ENCODE results near the gene TAGLN3.
A peak's percentile ranks its signal among the peaks of the same experiment; 100 is the strongest.

TAGLN3 gene

GRCh38 chr3:111978583-111979433 lies 19.9 kb upstream of the TAGLN3 start, which contains the start of gene ABHD10:
TSS of gene ABHD10 (plus strand) at chr3:111979026. CDS start at chr3:111979062, 36 bp downstream.
- DNase-seq (ENCODE audit: low read depth, low spot score): peak; percentile 89

GRCh38 chr3:111979434-111980038 lies 19.2 kb upstream of the TAGLN3 start:
- DNase-seq (ENCODE audit: low read depth, low spot score): no peak

- no peak for DNase-seq (ENCODE audit: low read depth, low spot score)
Measured at GRCh38 chr3:111980716-111981456, 17.8 kb upstream of the TAGLN3 start.

- DNase-seq (ENCODE audit: low read depth, low spot score): no peak
Measured at GRCh38 chr3:111981457-111981763, 17.3 kb upstream of the TAGLN3 start.

GRCh38 chr3:111984636-111985298 lies 14.0 kb upstream of the TAGLN3 start:
- no peak for DNase-seq (ENCODE audit: low read depth, low spot score)

- DNase-seq (ENCODE audit: low read depth, low spot score): no peak
Measured at GRCh38 chr3:111986800-111987199, 11.9 kb upstream of the TAGLN3 start.

GRCh38 chr3:111989061-111989678 lies 9.6 kb upstream of the TAGLN3 start:
- no peak for DNase-seq (ENCODE audit: low read depth, low spot score)

GRCh38 chr3:111993038-111993437 lies 5.7 kb upstream of the TAGLN3 start:
- no peak for DNase-seq (ENCODE audit: low read depth, low spot score)

- no peak for DNase-seq (ENCODE audit: low read depth, low spot score)
Measured at GRCh38 chr3:111999484-112000324, 982 bp downstream of the TAGLN3 start.

- no peak for DNase-seq (ENCODE audit: low read depth, low spot score)
Measured at GRCh38 chr3:112000367-112000771, 1.6 kb downstream of the TAGLN3 start.

GRCh38 chr3:112000966-112001365 lies 2.2 kb downstream of the TAGLN3 start:
- DNase-seq (ENCODE audit: low read depth, low spot score): no peak

- no peak for DNase-seq (ENCODE audit: low read depth, low spot score)
Measured at GRCh38 chr3:112001526-112001925, 2.8 kb downstream of the TAGLN3 start.

GRCh38 chr3:112002096-112002971 lies 3.6 kb downstream of the TAGLN3 start:
- DNase-seq (ENCODE audit: low read depth, low spot score): peak; percentile 8

- no peak for DNase-seq (ENCODE audit: low read depth, low spot score)
Measured at GRCh38 chr3:112003321-112004080, 4.8 kb downstream of the TAGLN3 start.

GRCh38 chr3:112004187-112004586 lies 5.5 kb downstream of the TAGLN3 start:
- no peak for DNase-seq (ENCODE audit: low read depth, low spot score)

- DNase-seq (ENCODE audit: low read depth, low spot score): no peak
Measured at GRCh38 chr3:112004669-112005068, 5.9 kb downstream of the TAGLN3 start.

GRCh38 chr3:112005091-112005672 lies 6.5 kb downstream of the TAGLN3 start:
- DNase-seq (ENCODE audit: low read depth, low spot score): no peak

- DNase-seq (ENCODE audit: low read depth, low spot score): no peak
Measured at GRCh38 chr3:112007633-112008032, 8.9 kb downstream of the TAGLN3 start.
